Erythroblast (primary cell): Measurements from ENCODE around the gene CLIC1.

Experiments used
- GATA1 ChIP-seq: IDR thresholded peaks from 2 replicates; pipeline ENCODE4 v1.6.1; 2011; ENCODE audit warnings: low read depth, mild to moderate bottlenecking, control low read depth, low read length, moderate library complexity
- POLR2A ChIP-seq: IDR thresholded peaks from 2 replicates; pipeline ENCODE4 v1.6.1; 2011; ENCODE audit warnings: mild to moderate bottlenecking, low read length

- no peak for TF ChIP-seq POLR2A
- TF ChIP-seq GATA1: no peak
These were observed 26.0 kb upstream of the CLIC1 start, which contains the start of gene SAPCD1 for GRCh38 chr6:31762356-31762755.
